ENCODE data around the gene FOXJ1. TPM values are rescaled to one million over a fixed set of nuclear protein-coding genes. Genes with fewer than 3 reads are reported as not detected.
A peak's percentile ranks its signal among the peaks of the same experiment; 100 is the strongest.

The FOXJ1 gene
- total RNA-seq, 2 donors from 2014 or later: 0.33 to 3.4 TPM

GRCh38 chr17:76138234-76138895 is 2.7 kb downstream of the FOXJ1 start:
- DNase-seq (peak; percentile 45 to 65 (median 64)), ATAC-seq (peak; percentile 60)
- H3K27ac ChIP-seq: peak overlapping the region in 3 of 4 donors; percentile 59 to 77 (median 70)
- TF ChIP-seq POLR2A (IDR thresholded peaks at IDR 0.05) (peak in 2 of 3 donors; percentile 32 to 51), CTCF (IDR thresholded peaks at IDR 0.05) (no peak)
- intact Hi-C loops (cut with DNase I): no loop called here
- H3K9me3 ChIP-seq: no peaks in the 10 kb centered on the region
- H3K4me1 ChIP-seq: peaks cover 44% of the 10 kb centered on the region
- no peak overlapping the region for H3K4me3 ChIP-seq
- H3K27me3 ChIP-seq: peaks cover 0 to 22% of the 10 kb centered on the region in 2 donors
- no peaks in the 10 kb centered on the region for H3K36me3 ChIP-seq (replicated peaks in 1 of 2; ENCODE audit: insufficient read depth in 1 of 2, low read depth in 2 of 2)
- WGBS, 2 donors: 25 to 60% methylated on average over 3 to 22 of the region's 23 CpGs

GRCh38 chr17:76137351-76138233 is 3.5 kb downstream of the FOXJ1 start:
- no peak for ATAC-seq
- H3K9me3 ChIP-seq: no peaks in the 10 kb centered on the region
- intact Hi-C loops (cut with DNase I): no loop called here
- 57 to 60% methylated on average over 13 to 51 of the region's 54 CpGs for WGBS, 2 donors
- H3K27ac ChIP-seq: peak overlapping the region in 3 of 4 donors; percentile 59 to 77 (median 70)
- peaks cover 44% of the 10 kb centered on the region for H3K4me1 ChIP-seq
- no peak for DNase-seq
- TF ChIP-seq CTCF (IDR thresholded peaks at IDR 0.05) (no peak), POLR2A (IDR thresholded peaks at IDR 0.05) (no peak)
- no peaks in the 10 kb centered on the region for H3K36me3 ChIP-seq (replicated peaks in 1 of 2; ENCODE audit: insufficient read depth in 1 of 2, low read depth in 2 of 2)
- peaks cover 0 to 22% of the 10 kb centered on the region in 2 donors for H3K27me3 ChIP-seq
- no peak overlapping the region for H3K4me3 ChIP-seq

GRCh38 chr17:76137001-76137350 is 4.1 kb downstream of the FOXJ1 start:
- ATAC-seq: no peak
- Histone ChIP-seq H3K4me3 (no peak overlapping the region), H3K27ac (no peak overlapping the region), H3K9me3 (no peaks in the 10 kb centered on the region), H3K4me1 (peaks cover 44% of the 10 kb centered on the region), H3K36me3 (replicated peaks in 1 of 2; ENCODE audit: insufficient read depth in 1 of 2, low read depth in 2 of 2) (no peaks in the 10 kb centered on the region), H3K27me3 (peaks cover 0 to 22% of the 10 kb centered on the region in 2 donors)
- TF ChIP-seq POLR2A (IDR thresholded peaks at IDR 0.05) (no peak), CTCF (IDR thresholded peaks at IDR 0.05) (no peak)
- WGBS, 2 donors: 40 to 76% methylated on average over 6 to 7 of the region's 7 CpGs
- intact Hi-C loops (cut with DNase I): no loop called here
- DNase-seq: no peak

GRCh38 chr17:76136276-76137000 is 4.6 kb downstream of the FOXJ1 start:
- Histone ChIP-seq H3K9me3 (no peaks in the 10 kb centered on the region), H3K4me1 (peaks cover 39% of the 10 kb centered on the region), H3K36me3 (replicated peaks in 1 of 2; ENCODE audit: insufficient read depth in 1 of 2, low read depth in 2 of 2) (no peaks in the 10 kb centered on the region), H3K27ac (no peak overlapping the region), H3K4me3 (no peak overlapping the region), H3K27me3 (peaks cover 0 to 22% of the 10 kb centered on the region in 2 donors)
- intact Hi-C loops (cut with DNase I): no loop called here
- no peak for ATAC-seq
- no peak for DNase-seq
- TF ChIP-seq POLR2A (IDR thresholded peaks at IDR 0.05) (no peak), CTCF (IDR thresholded peaks at IDR 0.05) (no peak)
- 74 to 78% methylated on average over 15 to 16 of the region's 16 CpGs for WGBS, 2 donors

Measured in body of pancreas (tissue), 4 donors.